Panc1 (cell line): ENCODE results near the gene GNAO1. TPM values are rescaled to one million over a fixed set of nuclear protein-coding genes. Genes with fewer than 3 reads are reported as not detected.

ENCODE experiments used
- ATAC-seq: fragments of 200-7000 bp; cut with Tn5 transposase; 2 replicates; pipeline ENCODE4 v1.9.1; 2020; ENCODE audit warnings: mild to moderate bottlenecking, moderate library complexity
- BruUV-seq: library from RNA; stranded (reverse); fragments of 400-500 nt; replicated peaks from 2 replicates; lab custom pipeline; 2021; lab: Mats Ljungman, UMichigan
- CTCF ChIA-PET: fragments of 300-600 bp; sonication (Branson Sonifier 250); formaldehyde crosslinking; loops from one replicate; lab custom pipeline; 2022; ENCODE audit warnings: antibody characterized with exemption; lab: Charles Lee
- POLR2A ChIA-PET: fragments of 300-600 bp; sonication (Branson Sonifier 250); formaldehyde crosslinking; loops from one replicate; lab custom pipeline; 2022; ENCODE audit warnings: antibody characterized with exemption; lab: Charles Lee
- DNase-seq: peaks from one replicate; pipeline ENCODE4 v3.0.0-alpha.2; 2010; ENCODE audit warnings: low read depth, low spot score
- H3K27ac ChIP-seq: 2 replicates; pipeline ENCODE4 v1.5.1; 2011; ENCODE audit warnings: mild to moderate bottlenecking, low read length, inconsistent platforms
- H3K27me3 ChIP-seq: fragments of 200-500 bp; sonication (Bioruptor generic); 2 replicates; pipeline ENCODE4 v1.6.0; 2014; ENCODE audit warnings: low read length, inconsistent platforms; ENCODE audit not compliant: control insufficient read depth, insufficient read depth
- H3K36me3 ChIP-seq: fragments of 200-500 bp; sonication (Bioruptor generic); 2 replicates; pipeline ENCODE4 v1.5.1; 2014; ENCODE audit warnings: inconsistent platforms, mild to moderate bottlenecking, low read length, moderate library complexity; ENCODE audit not compliant: control insufficient read depth, insufficient read depth
- H3K4me1 ChIP-seq: 2 replicates; pipeline ENCODE4 v1.5.1; 2011; ENCODE audit warnings: inconsistent platforms, mild to moderate bottlenecking, low read length, moderate library complexity; ENCODE audit not compliant: control insufficient read depth, insufficient read depth
- H3K4me3 ChIP-seq, 2 experiments: 2 replicates each; pipeline ENCODE4 v1.5.1; 2011 to 2012; ENCODE audit warnings: low read depth in 2 of 2, low read length in 2 of 2, mild to moderate bottlenecking in 2 of 2, inconsistent platforms in 1 of 2, moderate library complexity in 1 of 2
- H3K9me3 ChIP-seq: fragments of 200-500 bp; sonication (Bioruptor generic); 2 replicates; pipeline ENCODE4 v1.5.1; 2014; ENCODE audit warnings: low read depth, mild to moderate bottlenecking, inconsistent platforms, low read length, moderate library complexity; ENCODE audit not compliant: control insufficient read depth, insufficient read depth
- CTCF ChIP-seq: fragments of 450-650 bp; IDR thresholded peaks from 2 replicates; pipeline ENCODE4 v1.5.1; 2017; ENCODE audit warnings: mild to moderate bottlenecking
- POLR2AphosphoS5 ChIP-seq: IDR thresholded peaks from 2 replicates; pipeline ENCODE4 v1.6.1; 2012; ENCODE audit warnings: mild to moderate bottlenecking, low read depth, low read length, moderate library complexity
- SIN3A ChIP-seq: IDR thresholded peaks from 2 replicates; pipeline ENCODE4 v1.6.1; 2012; ENCODE audit warnings: low read depth, mild to moderate bottlenecking, low read length, moderate library complexity, borderline replicate concordance; ENCODE audit not compliant: insufficient read depth
- TCF7L2 ChIP-seq: IDR thresholded peaks from 2 replicates; pipeline ENCODE4 v1.6.1; 2011; ENCODE audit warnings: mild to moderate bottlenecking, low read depth, low read length, inconsistent platforms
- in situ Hi-C: cut with HindIII; loops from 2 replicates; pipeline ENCODE4 v1.10.0; 2016; ENCODE audit warnings: low sequenced_read_pairs, low pct_unique_long_range_greater_than_20kb
- intact Hi-C: fragments of 100-400 bp; cut with micrococcal nuclease; formaldehyde crosslinking; loops from one replicate; pipeline ENCODE4 v1.10.0; 2022; ENCODE audit not compliant: unreplicated experiment
- total RNA-seq: library from RNA; stranded (reverse); gene quantifications from one replicate; pipeline ENCODE4 v1.2.1, GENCODE V29; 2021; ENCODE audit not compliant: unreplicated experiment
- TF ChIP-seq, protein P1 (sequence below), 2 experiments: IDR thresholded peaks; 2 replicates each; pipeline ENCODE4 v1.6.1; 2011 to 2012; ENCODE audit warnings: low read depth in 2 of 2, control low read depth in 1 of 2, low read length in 1 of 2, mild to moderate bottlenecking in 1 of 2, moderate library complexity in 1 of 2; ENCODE audit not compliant: insufficient read depth in 1 of 2

Gene GNAO1
- total RNA-seq, 1 experiment from 2014 or later: 33.4 TPM

DNA sequence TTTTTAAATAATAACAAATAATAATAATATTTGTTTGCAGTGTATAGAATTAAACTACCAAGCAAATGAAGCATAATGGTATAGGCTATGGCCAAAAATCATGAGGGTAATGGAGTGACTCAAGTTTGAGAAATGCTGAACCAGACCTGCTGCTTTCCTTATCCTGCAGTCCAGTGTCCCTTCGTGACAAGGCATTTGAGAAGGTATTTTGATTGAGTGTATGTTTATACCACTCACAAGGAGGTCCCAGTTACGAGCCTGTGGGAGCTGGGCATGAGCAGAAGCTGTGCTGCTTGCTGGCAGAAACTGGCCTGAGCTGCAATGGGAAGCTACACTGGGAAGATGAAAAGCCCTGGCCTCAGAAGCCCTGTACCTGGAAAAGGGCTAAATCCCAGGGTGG lies 50.3 kb downstream of the GNAO1 start:
- TF ChIP-seq, protein P1, sequence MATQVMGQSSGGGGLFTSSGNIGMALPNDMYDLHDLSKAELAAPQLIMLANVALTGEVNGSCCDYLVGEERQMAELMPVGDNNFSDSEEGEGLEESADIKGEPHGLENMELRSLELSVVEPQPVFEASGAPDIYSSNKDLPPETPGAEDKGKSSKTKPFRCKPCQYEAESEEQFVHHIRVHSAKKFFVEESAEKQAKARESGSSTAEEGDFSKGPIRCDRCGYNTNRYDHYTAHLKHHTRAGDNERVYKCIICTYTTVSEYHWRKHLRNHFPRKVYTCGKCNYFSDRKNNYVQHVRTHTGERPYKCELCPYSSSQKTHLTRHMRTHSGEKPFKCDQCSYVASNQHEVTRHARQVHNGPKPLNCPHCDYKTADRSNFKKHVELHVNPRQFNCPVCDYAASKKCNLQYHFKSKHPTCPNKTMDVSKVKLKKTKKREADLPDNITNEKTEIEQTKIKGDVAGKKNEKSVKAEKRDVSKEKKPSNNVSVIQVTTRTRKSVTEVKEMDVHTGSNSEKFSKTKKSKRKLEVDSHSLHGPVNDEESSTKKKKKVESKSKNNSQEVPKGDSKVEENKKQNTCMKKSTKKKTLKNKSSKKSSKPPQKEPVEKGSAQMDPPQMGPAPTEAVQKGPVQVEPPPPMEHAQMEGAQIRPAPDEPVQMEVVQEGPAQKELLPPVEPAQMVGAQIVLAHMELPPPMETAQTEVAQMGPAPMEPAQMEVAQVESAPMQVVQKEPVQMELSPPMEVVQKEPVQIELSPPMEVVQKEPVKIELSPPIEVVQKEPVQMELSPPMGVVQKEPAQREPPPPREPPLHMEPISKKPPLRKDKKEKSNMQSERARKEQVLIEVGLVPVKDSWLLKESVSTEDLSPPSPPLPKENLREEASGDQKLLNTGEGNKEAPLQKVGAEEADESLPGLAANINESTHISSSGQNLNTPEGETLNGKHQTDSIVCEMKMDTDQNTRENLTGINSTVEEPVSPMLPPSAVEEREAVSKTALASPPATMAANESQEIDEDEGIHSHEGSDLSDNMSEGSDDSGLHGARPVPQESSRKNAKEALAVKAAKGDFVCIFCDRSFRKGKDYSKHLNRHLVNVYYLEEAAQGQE (IDR thresholded peaks at IDR 0.05; ENCODE audit: insufficient read depth in 1 of 2, low read depth in 2 of 2, low read length in 1 of 2): no peak
- TF ChIP-seq SIN3A (no peak), CTCF (no peak), TCF7L2 (no peak), POLR2AphosphoS5 (no peak)
- no peaks in the 10 kb centered on the region for H3K27me3 ChIP-seq
- no peaks in the 10 kb centered on the region for H3K36me3 ChIP-seq
- ATAC-seq (no peak), DNase-seq (no peak)
- no peak overlapping the region for H3K27ac ChIP-seq
- intact Hi-C loops: no loop called here
- no TSS peak for BruUV-seq
- no peak overlapping the region for H3K4me3 ChIP-seq
- POLR2A ChIA-PET: no interaction called here
- H3K4me1 ChIP-seq: peaks cover 26% of the 10 kb centered on the region
- CTCF ChIA-PET: interaction anchor here (0.7 kb wide), 1 partner anchor 65 kb away, joined by 3 read pairs; no protein-coding TSS in a partner anchor
- no peaks in the 10 kb centered on the region for H3K9me3 ChIP-seq
- in situ Hi-C loops: no loop called here

GRCh38 chr16:56242740-56243139 lies 51.5 kb downstream of the GNAO1 start:
- Histone ChIP-seq H3K4me3 (no peak overlapping the region), H3K27ac (no peak overlapping the region), H3K27me3 (no peaks in the 10 kb centered on the region), H3K9me3 (no peaks in the 10 kb centered on the region), H3K36me3 (no peaks in the 10 kb centered on the region), H3K4me1 (peaks cover 32% of the 10 kb centered on the region)
- in situ Hi-C loops: no loop called here
- no TSS peak for BruUV-seq
- ChIA-PET CTCF (no interaction called here), POLR2A (no interaction called here)
- DNase-seq (no peak), ATAC-seq (no peak)
- TF ChIP-seq TCF7L2: no peak
- no peak for TF ChIP-seq POLR2AphosphoS5
- TF ChIP-seq CTCF: no peak
- TF ChIP-seq, protein P1 (IDR thresholded peaks at IDR 0.05; ENCODE audit: insufficient read depth in 1 of 2, low read depth in 2 of 2, low read length in 1 of 2): no peak
- no peak for TF ChIP-seq SIN3A
- intact Hi-C loops: no loop called here
